Measurements from ENCODE around the gene ENPP5.

DNA sequence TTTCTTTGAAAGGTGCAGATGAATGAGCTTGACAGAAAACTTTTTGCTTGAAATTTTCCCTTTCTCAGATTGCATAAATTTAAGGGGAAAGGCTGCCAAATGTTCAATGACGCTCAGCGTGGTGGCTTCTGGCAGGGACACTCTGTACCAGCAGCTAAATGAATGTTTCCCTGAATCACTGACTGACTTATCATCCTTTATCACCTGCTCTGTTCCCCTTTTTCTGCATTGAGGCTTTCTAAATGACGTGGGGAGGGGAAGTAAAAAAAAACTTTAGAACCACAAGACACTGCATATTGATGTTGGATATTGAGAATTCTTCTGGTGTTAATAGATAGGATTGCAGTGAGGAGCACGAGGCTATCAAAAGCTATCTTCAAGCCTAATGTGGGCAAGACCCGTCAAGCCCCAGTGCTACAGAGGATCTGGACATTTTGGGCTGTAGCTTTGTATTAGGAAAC lies 46.9 kb upstream of the ENPP5 start:
- TF ChIP-seq, protein P1, sequence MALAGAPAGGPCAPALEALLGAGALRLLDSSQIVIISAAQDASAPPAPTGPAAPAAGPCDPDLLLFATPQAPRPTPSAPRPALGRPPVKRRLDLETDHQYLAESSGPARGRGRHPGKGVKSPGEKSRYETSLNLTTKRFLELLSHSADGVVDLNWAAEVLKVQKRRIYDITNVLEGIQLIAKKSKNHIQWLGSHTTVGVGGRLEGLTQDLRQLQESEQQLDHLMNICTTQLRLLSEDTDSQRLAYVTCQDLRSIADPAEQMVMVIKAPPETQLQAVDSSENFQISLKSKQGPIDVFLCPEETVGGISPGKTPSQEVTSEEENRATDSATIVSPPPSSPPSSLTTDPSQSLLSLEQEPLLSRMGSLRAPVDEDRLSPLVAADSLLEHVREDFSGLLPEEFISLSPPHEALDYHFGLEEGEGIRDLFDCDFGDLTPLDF (CRISPR knock-in tag; IDR thresholded peaks at IDR 0.05), result no peak
- TF ChIP-seq NR3C1 (CRISPR knock-in tag; conservative IDR thresholded peaks at IDR 0.05; ENCODE audit: low read depth) (no peak), CREB1 (CRISPR knock-in tag; IDR thresholded peaks at IDR 0.05) (no peak), NFE2L1 (CRISPR knock-in tag; IDR thresholded peaks at IDR 0.05) (no peak), ZNF232 (CRISPR knock-in tag; IDR thresholded peaks at IDR 0.05) (no peak), TEAD4 (CRISPR knock-in tag; IDR thresholded peaks at IDR 0.05) (no peak)
- TF ChIP-seq, protein P2, sequence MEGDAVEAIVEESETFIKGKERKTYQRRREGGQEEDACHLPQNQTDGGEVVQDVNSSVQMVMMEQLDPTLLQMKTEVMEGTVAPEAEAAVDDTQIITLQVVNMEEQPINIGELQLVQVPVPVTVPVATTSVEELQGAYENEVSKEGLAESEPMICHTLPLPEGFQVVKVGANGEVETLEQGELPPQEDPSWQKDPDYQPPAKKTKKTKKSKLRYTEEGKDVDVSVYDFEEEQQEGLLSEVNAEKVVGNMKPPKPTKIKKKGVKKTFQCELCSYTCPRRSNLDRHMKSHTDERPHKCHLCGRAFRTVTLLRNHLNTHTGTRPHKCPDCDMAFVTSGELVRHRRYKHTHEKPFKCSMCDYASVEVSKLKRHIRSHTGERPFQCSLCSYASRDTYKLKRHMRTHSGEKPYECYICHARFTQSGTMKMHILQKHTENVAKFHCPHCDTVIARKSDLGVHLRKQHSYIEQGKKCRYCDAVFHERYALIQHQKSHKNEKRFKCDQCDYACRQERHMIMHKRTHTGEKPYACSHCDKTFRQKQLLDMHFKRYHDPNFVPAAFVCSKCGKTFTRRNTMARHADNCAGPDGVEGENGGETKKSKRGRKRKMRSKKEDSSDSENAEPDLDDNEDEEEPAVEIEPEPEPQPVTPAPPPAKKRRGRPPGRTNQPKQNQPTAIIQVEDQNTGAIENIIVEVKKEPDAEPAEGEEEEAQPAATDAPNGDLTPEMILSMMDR (IDR thresholded peaks at IDR 0.05), result no peak

Data from WTC11 (cell line).